Loucy (cell line): ENCODE results near the gene FGF12.
"Not testable (repeated sequence)": the region's sequence is repeated elsewhere in the genome, so short reads cannot be mapped to it uniquely, and the experiment has no call there.

Source experiments
- H2AFZ ChIP-seq: fragments of 200-600 bp; sonication (generic); 2 replicates; pipeline ENCODE4 v1.6.0; 2016; ENCODE audit warnings: antibody characterized with exemption, mild to moderate bottlenecking, low read length, moderate library complexity
- H3F3A ChIP-seq: fragments of 200-600 bp; 2 replicates; pipeline ENCODE4 v1.6.0; 2016; ENCODE audit warnings: antibody characterized with exemption, low read depth, mild to moderate bottlenecking
- H3K27me3 ChIP-seq: fragments of 200-600 bp; sonication (generic); 2 replicates; pipeline ENCODE4 v1.6.1; 2014; ENCODE audit warnings: low read length, mild to moderate bottlenecking; ENCODE audit not compliant: insufficient read depth, poor library complexity, severe bottlenecking
- H3K36me3 ChIP-seq: fragments of 200-600 bp; sonication (generic); 2 replicates; pipeline ENCODE4 v1.6.1; 2016; ENCODE audit warnings: low read length; ENCODE audit not compliant: insufficient read depth
- H3K4me1 ChIP-seq: fragments of 200-600 bp; sonication (generic); 2 replicates; pipeline ENCODE4 v1.5.1; 2014; ENCODE audit warnings: low read length, mild to moderate bottlenecking; ENCODE audit not compliant: insufficient read depth, poor library complexity, severe bottlenecking
- H3K4me2 ChIP-seq: fragments of 200-600 bp; sonication (generic); 2 replicates; pipeline ENCODE4 v1.6.0; 2014; ENCODE audit warnings: antibody characterized with exemption, low read length, low read depth, mild to moderate bottlenecking; ENCODE audit not compliant: poor library complexity, severe bottlenecking
- H3K4me3 ChIP-seq: fragments of 200-600 bp; sonication (generic); 2 replicates; pipeline ENCODE4 v1.5.1; 2014; ENCODE audit warnings: low read length, mild to moderate bottlenecking, mixed read lengths; ENCODE audit not compliant: poor library complexity, severe bottlenecking
- H3K79me2 ChIP-seq: fragments of 200-600 bp; sonication (generic); 2 replicates; pipeline ENCODE4 v1.6.1; 2014; ENCODE audit warnings: low read length; ENCODE audit not compliant: insufficient read depth
- H3K9ac ChIP-seq: fragments of 200-600 bp; sonication (generic); 2 replicates; pipeline ENCODE4 v1.6.0; 2014; ENCODE audit warnings: mild to moderate bottlenecking, low read depth, low read length, moderate library complexity; ENCODE audit not compliant: poor library complexity, severe bottlenecking
- H3K9me2 ChIP-seq: fragments of 200-600 bp; sonication (generic); replicated peaks from 2 replicates; pipeline ENCODE4 v1.6.1; 2016; ENCODE audit warnings: low read depth, low read length, mixed read lengths
- H3K9me3 ChIP-seq: fragments of 200-600 bp; sonication (generic); 2 replicates; pipeline ENCODE4 v1.6.1; 2014; ENCODE audit warnings: mild to moderate bottlenecking, antibody characterized with exemption, low read length, low read depth; ENCODE audit not compliant: insufficient read depth
- H4K20me1 ChIP-seq: fragments of 200-600 bp; sonication (generic); 2 replicates; pipeline ENCODE4 v1.6.0; 2014; ENCODE audit warnings: antibody characterized with exemption, low read length, mild to moderate bottlenecking; ENCODE audit not compliant: insufficient read depth, poor library complexity, severe bottlenecking
- CTCF ChIP-seq: fragments of 200-600 bp; sonication (generic); conservative IDR thresholded peaks from 2 replicates; pipeline ENCODE4 v1.5.1; 2014; ENCODE audit warnings: mild to moderate bottlenecking, antibody characterized with exemption, low read length
- EZH2phosphoT487 ChIP-seq: fragments of 200-600 bp; IDR thresholded peaks from 2 replicates; pipeline ENCODE4 v1.6.1; 2018; ENCODE audit warnings: antibody characterized with exemption, mild to moderate bottlenecking, moderate library complexity, borderline replicate concordance

The FGF12 gene

GRCh38 chr3:192719964-192720363 lies 7.4 kb downstream of the FGF12 start:
- Histone ChIP-seq H3K4me2 (no peak overlapping the region), H3K9me2 (no peaks in the 10 kb centered on the region)

DNA sequence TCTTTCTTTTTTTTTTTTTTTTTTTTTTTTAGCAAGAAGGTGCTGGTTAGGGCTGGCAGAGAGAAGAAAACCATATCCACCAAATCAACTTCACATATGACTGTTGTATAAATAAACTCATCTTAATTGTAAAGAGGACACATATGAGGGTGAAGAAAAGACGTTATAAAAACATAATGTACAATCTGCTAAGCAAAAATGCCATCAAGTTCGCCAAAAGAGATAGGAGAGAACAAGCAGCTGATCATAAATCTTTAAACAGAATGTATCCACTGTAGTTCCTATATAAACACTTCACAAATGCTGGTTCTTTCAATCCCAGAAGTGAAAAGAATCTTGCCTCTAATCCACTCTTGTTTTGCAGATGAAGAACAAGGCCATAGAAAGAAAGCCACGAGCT lies 9.2 kb downstream of the FGF12 start:
- Histone ChIP-seq H3K4me1 (no peaks in the 10 kb centered on the region), H3K36me3 (no peaks in the 10 kb centered on the region), H3K4me2 (no peak overlapping the region), H3F3A (no peaks in the 10 kb centered on the region), H2AFZ (no peak overlapping the region), H3K27me3 (no peaks in the 10 kb centered on the region), H4K20me1 (no peaks in the 10 kb centered on the region), H3K4me3 (no peak overlapping the region), H3K9ac (no peak overlapping the region), H3K79me2 (no peaks in the 10 kb centered on the region), H3K9me3 (no peaks in the 10 kb centered on the region), H3K9me2 (no peaks in the 10 kb centered on the region)
- TF ChIP-seq CTCF (no peak), EZH2phosphoT487 (no peak)

More at GRCh38 chr3:192719964-192720363, 7.4 kb downstream of the FGF12 start:
- no peak overlapping the region for H2AFZ ChIP-seq
- H3K9ac ChIP-seq, result no peak overlapping the region
- no peaks in the 10 kb centered on the region for H3K79me2 ChIP-seq
- no peaks in the 10 kb centered on the region for H4K20me1 ChIP-seq
- no peaks in the 10 kb centered on the region for H3K9me3 ChIP-seq
- no peaks in the 10 kb centered on the region for H3K4me1 ChIP-seq
- no peaks in the 10 kb centered on the region for H3K36me3 ChIP-seq
- H3K27me3 ChIP-seq, result no peaks in the 10 kb centered on the region
- no peak overlapping the region for H3K4me3 ChIP-seq
- no peaks in the 10 kb centered on the region for H3F3A ChIP-seq
- TF ChIP-seq EZH2phosphoT487 (no peak), CTCF (no peak)

DNA sequence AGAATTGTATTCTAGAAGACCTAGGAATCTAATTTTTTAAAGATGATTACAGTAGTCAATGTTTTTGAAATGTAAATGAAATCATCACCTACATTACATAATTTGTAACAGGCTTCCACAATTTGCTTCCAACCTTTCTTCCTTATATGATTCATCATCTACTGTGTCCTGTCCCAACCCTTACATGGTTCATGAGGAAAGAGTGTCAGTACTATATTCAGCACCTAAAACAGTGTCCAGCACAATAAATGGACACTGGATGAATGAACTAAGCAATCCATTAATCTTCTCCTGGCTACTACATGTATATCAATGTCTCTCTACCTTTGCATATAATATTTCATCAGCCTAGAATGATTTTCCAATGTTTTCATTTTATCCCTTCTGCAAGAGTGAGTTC lies 12.2 kb downstream of the FGF12 start:
- H3K79me2 ChIP-seq, result no peaks in the 10 kb centered on the region
- H3K9me2 ChIP-seq, result no peaks in the 10 kb centered on the region
- H4K20me1 ChIP-seq, result no peaks in the 10 kb centered on the region
- H3K9me3 ChIP-seq, result no peaks in the 10 kb centered on the region
- no peaks in the 10 kb centered on the region for H3K36me3 ChIP-seq
- TF ChIP-seq CTCF, result no peak
- TF ChIP-seq EZH2phosphoT487, result no peak
- H2AFZ ChIP-seq, result no peak overlapping the region
- H3K4me2 ChIP-seq, result no peak overlapping the region
- no peaks in the 10 kb centered on the region for H3K4me1 ChIP-seq
- H3K27me3 ChIP-seq, result no peaks in the 10 kb centered on the region
- no peak overlapping the region for H3K9ac ChIP-seq
- no peaks in the 10 kb centered on the region for H3F3A ChIP-seq
- no peak overlapping the region for H3K4me3 ChIP-seq

DNA sequence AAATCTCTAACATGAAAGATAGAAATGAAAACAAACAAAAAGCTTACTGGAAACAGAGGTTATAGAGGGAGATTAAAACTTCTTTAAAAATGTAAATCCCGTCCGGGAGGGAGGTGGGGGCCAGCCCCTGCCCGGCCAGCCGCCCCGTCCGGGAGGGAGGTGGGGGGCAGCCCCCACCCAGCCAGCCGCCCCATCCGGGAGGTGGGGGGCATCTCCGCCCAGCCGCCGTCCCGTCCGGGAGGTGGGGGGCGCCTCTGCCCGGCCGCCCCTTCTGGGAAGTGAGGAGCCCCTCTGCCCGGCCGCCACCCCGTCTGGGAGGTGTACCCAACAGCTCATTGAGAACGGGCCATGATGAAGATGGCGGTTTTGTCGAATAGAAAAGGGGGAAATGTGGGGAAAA lies 16.2 kb downstream of the FGF12 start:
- H3K9ac ChIP-seq, H3K9me2 ChIP-seq, H3K79me2 ChIP-seq, H3F3A ChIP-seq, H3K4me3 ChIP-seq, H3K27me3 ChIP-seq, H2AFZ ChIP-seq, H3K4me2 ChIP-seq, H3K4me1 ChIP-seq, H4K20me1 ChIP-seq, H3K9me3 ChIP-seq, H3K36me3 ChIP-seq: not testable (repeated sequence)
